Common myeloid progenitor, CD34-positive (primary cell): Measurements from ENCODE around the gene CNPY4.

Source experiments
- CTCF ChIA-PET: fragments of 350-600 bp; sonication (Branson Sonifier 250); formaldehyde crosslinking; loops from one replicate; lab custom pipeline; 2021; ENCODE audit warnings: antibody characterized with exemption; lab: Charles Lee
- POLR2A ChIA-PET: fragments of 350-600 bp; sonication (Branson Sonifier 250); formaldehyde crosslinking; loops from one replicate; lab custom pipeline; 2021; ENCODE audit warnings: antibody characterized with exemption; lab: Charles Lee
- DNase-seq, 3 donors: peaks; one replicate each; pipeline versions ENCODE4 v3.0.0 to v3.0.0-alpha.2; 2013
- H3K27ac ChIP-seq, 2 experiments: 1 replicate in 1 of 2; 2 replicates in 1 of 2; pipeline ENCODE4 v1.7.0; 2013; ENCODE audit warnings: inconsistent platforms in 2 of 2, low read length in 2 of 2, mild to moderate bottlenecking in 2 of 2, low read depth in 1 of 2, moderate library complexity in 1 of 2; ENCODE audit not compliant: severe bottlenecking in 2 of 2, insufficient read depth in 1 of 2, poor library complexity in 1 of 2
- H3K27me3 ChIP-seq, 5 experiments: replicated peaks in 2 of 5; 1 replicate in 3 of 5; 2 replicates in 2 of 5; pipeline versions ENCODE4 v1.6.1 to v1.7.0; 2013; ENCODE audit warnings: low read length in 4 of 5, mild to moderate bottlenecking in 2 of 5, moderate library complexity in 2 of 5, inconsistent platforms in 1 of 5; ENCODE audit not compliant: insufficient read depth in 5 of 5, control insufficient read depth in 4 of 5
- H3K36me3 ChIP-seq, 4 experiments: 1 replicate in 2 of 4; 2 replicates in 2 of 4; pipeline versions ENCODE4 v1.6.1 to v1.7.0; 2013; ENCODE audit warnings: low read length in 3 of 4, control low read depth in 1 of 4, mild to moderate bottlenecking in 1 of 4; ENCODE audit not compliant: control insufficient read depth in 4 of 4, insufficient read depth in 4 of 4
- H3K4me1 ChIP-seq, 4 experiments: 1 replicate in 3 of 4; 2 replicates in 1 of 4; pipeline versions ENCODE4 v1.6.1 to v1.7.1; 2013; ENCODE audit warnings: low read length in 3 of 4, mild to moderate bottlenecking in 3 of 4, control low read depth in 1 of 4, inconsistent platforms in 1 of 4, moderate library complexity in 1 of 4; ENCODE audit not compliant: control insufficient read depth in 4 of 4, insufficient read depth in 4 of 4; ENCODE audit errors: control extremely low read depth in 1 of 4
- H3K4me3 ChIP-seq, 7 experiments: 1 replicate in 4 of 7; 2 replicates in 3 of 7; pipeline versions ENCODE4 v1.5.1 to v1.7.0; 2013; ENCODE audit warnings: mild to moderate bottlenecking in 7 of 7, low read length in 6 of 7, moderate library complexity in 6 of 7, inconsistent platforms in 2 of 7, low read depth in 2 of 7, control low read depth in 1 of 7; ENCODE audit not compliant: insufficient read depth in 4 of 7, control insufficient read depth in 1 of 7; ENCODE audit errors: extremely low read depth in 1 of 7
- H3K9me3 ChIP-seq, 5 experiments: 1 replicate in 4 of 5; 2 replicates in 1 of 5; pipeline versions ENCODE4 v1.6.1 to v1.7.1; 2013; ENCODE audit warnings: low read length in 4 of 5, mild to moderate bottlenecking in 2 of 5, inconsistent platforms in 1 of 5, low read depth in 1 of 5, moderate library complexity in 1 of 5; ENCODE audit not compliant: control insufficient read depth in 4 of 5, insufficient read depth in 2 of 5; ENCODE audit errors: control extremely low read depth in 1 of 5
- WGBS: methylation state at CpG from one replicate; pipeline ENCODE4 v1.1.5; 2013; ENCODE audit not compliant: insufficient coverage; 5-methylcytosine and 5-hydroxymethylcytosine counted together

CNPY4 gene

GRCh38 chr7:100077205-100077604 lies 42.2 kb upstream of the CNPY4 start:
- H3K27me3 ChIP-seq, result no peaks in the 10 kb centered on the region
- H3K9me3 ChIP-seq, result peaks cover 0 to 27% (median 15%) of the 10 kb centered on the region in 5 experiments
- peaks cover 45 to 68% (median 62%) of the 10 kb centered on the region in 4 experiments for H3K36me3 ChIP-seq
- no peak for DNase-seq
- POLR2A ChIA-PET, result no interaction called here
- CTCF ChIA-PET, result interaction anchor here (0.7 to 0.8 kb wide), 2 partner anchors 14 to 311 kb away, joined by 3 read pairs; no protein-coding TSS in a partner anchor
- WGBS, result 100% methylated on average over 1 of the region's 4 CpGs
- peaks cover 8 to 20% (median 17%) of the 10 kb centered on the region in 4 experiments for H3K4me1 ChIP-seq
- no peak overlapping the region for H3K27ac ChIP-seq
- H3K4me3 ChIP-seq, result no peak overlapping the region

GRCh38 chr7:100079024-100079560 lies 40.3 kb upstream of the CNPY4 start:
- no peak for DNase-seq
- POLR2A ChIA-PET, result interaction anchor here (0.5 kb wide), 1 partner anchor 50 kb away, joined by 3 read pairs; no protein-coding TSS in a partner anchor
- WGBS, result 92% methylated on average over 5 of the region's 7 CpGs
- Histone ChIP-seq H3K9me3 (peaks cover 0 to 10% (median 0%) of the 10 kb centered on the region in 5 experiments), H3K4me3 (no peak overlapping the region), H3K27me3 (no peaks in the 10 kb centered on the region), H3K27ac (peak overlapping the region in 1 of 2 experiments; percentile 30), H3K36me3 (peaks cover 35 to 49% (median 43%) of the 10 kb centered on the region in 4 experiments), H3K4me1 (peaks cover 11 to 30% (median 26%) of the 10 kb centered on the region in 4 experiments)
- CTCF ChIA-PET, result interaction anchor here (1.1 kb wide), 1 partner anchor 9 kb away, joined by 6 read pairs; no protein-coding TSS in a partner anchor

GRCh38 chr7:100080907-100081534 lies 38.4 kb upstream of the CNPY4 start:
- ChIA-PET CTCF (interaction anchor here (0.6 to 1.4 kb wide), 5 partner anchors 10 to 32 kb away, joined by 3 to 15 read pairs (median 3); partner anchors contain the start of gene ZSCAN21), POLR2A (interaction anchor here (0.6 to 1.0 kb wide), 4 partner anchors 8 to 51 kb away, joined by 3 to 6 read pairs (median 4); partner anchors contain the start of gene ZSCAN21)
- Histone ChIP-seq H3K9me3 (no peaks in the 10 kb centered on the region), H3K27me3 (no peaks in the 10 kb centered on the region), H3K36me3 (peaks cover 20 to 30% (median 24%) of the 10 kb centered on the region in 4 experiments), H3K4me1 (peaks cover 11 to 30% (median 26%) of the 10 kb centered on the region in 4 experiments), H3K27ac (peak overlapping the region; percentile 87 to 90), H3K4me3 (peak overlapping the region; percentile 86 to 99 (median 94))
- under 1% methylated on average over 32 of the region's 34 CpGs for WGBS
- DNase-seq, result peak in 1 of 3 donors; percentile 39

- CTCF ChIA-PET, result interaction anchor here (0.6 to 1.4 kb wide), 7 partner anchors 10 to 170 kb away, joined by 3 to 15 read pairs (median 3); partner anchors contain the start of gene ZSCAN21
- H3K4me3 ChIP-seq, result peak within 1 kb of the TSS; percentile 86 to 99 (median 94)
- WGBS, result under 1% methylated on average over 37 of the region's 55 CpGs
- H3K9me3 ChIP-seq, result no peaks in the 10 kb centered on the region
- peak within 1 kb of the TSS; percentile 87 to 90 for H3K27ac ChIP-seq
- DNase-seq, result peak; percentile 99 to 100 (median 100)
- POLR2A ChIA-PET, result interaction anchor here (0.5 to 1.4 kb wide), 8 partner anchors 9 to 1202 kb away, joined by 3 to 13 read pairs (median 4); partner anchors contain the start of genes AP4M1 and MCM7
- H3K27me3 ChIP-seq, result no peaks in the 10 kb centered on the region
- peaks cover 15 to 26% (median 20%) of the 10 kb centered on the region in 4 experiments for H3K36me3 ChIP-seq
- peaks cover 11 to 30% (median 26%) of the 10 kb centered on the region in 4 experiments for H3K4me1 ChIP-seq
Measured at GRCh38 chr7:100081535-100082102, 37.8 kb upstream of the CNPY4 start, which contains the start of gene ZNF3. TSS of gene ZNF3 (minus strand) at chr7:100081723. CDS start at chr7:100077357, 4,366 bp downstream.

- ChIA-PET CTCF (interaction anchor here (0.9 to 1.3 kb wide), 5 partner anchors 8 to 676 kb away, joined by 3 to 5 read pairs (median 4); no protein-coding TSS in a partner anchor), POLR2A (interaction anchor here (0.6 to 1.4 kb wide), 6 partner anchors 9 to 48 kb away, joined by 4 to 13 read pairs (median 6); partner anchors contain the start of genes AP4M1 and MCM7)
- Histone ChIP-seq H3K36me3 (peaks cover 10 to 16% (median 13%) of the 10 kb centered on the region in 4 experiments), H3K27ac (peak overlapping the region in 1 of 2 experiments; percentile 76), H3K9me3 (no peaks in the 10 kb centered on the region), H3K27me3 (no peaks in the 10 kb centered on the region), H3K4me1 (peaks cover 11 to 31% (median 27%) of the 10 kb centered on the region in 4 experiments), H3K4me3 (peak overlapping the region in 5 of 7 experiments; percentile 44 to 99 (median 98))
- no peak for DNase-seq
- WGBS, result 83% methylated on average over 1 of the region's 4 CpGs
Measured at GRCh38 chr7:100082978-100083377, 36.5 kb upstream of the CNPY4 start.

- peaks cover 0 to 4% (median 2%) of the 10 kb centered on the region in 4 experiments for H3K36me3 ChIP-seq
- ChIA-PET CTCF (interaction anchor here (1.2 to 2.2 kb wide), 3 partner anchors 8 to 46 kb away, joined by 4 to 9 read pairs (median 7); partner anchors contain the start of genes AP4M1 and MCM7), POLR2A (no interaction called here)
- peaks cover 3 to 36% (median 29%) of the 10 kb centered on the region in 4 experiments for H3K4me1 ChIP-seq
- no peaks in the 10 kb centered on the region for H3K9me3 ChIP-seq
- WGBS, result 100% methylated on average over 1 of the region's 3 CpGs
- no peaks in the 10 kb centered on the region for H3K27me3 ChIP-seq
- no peak overlapping the region for H3K27ac ChIP-seq
- DNase-seq, result no peak
- H3K4me3 ChIP-seq, result no peak overlapping the region
Measured at GRCh38 chr7:100085515-100085914, 33.9 kb upstream of the CNPY4 start.
